NCI-H1694 treated with DMSO at 0.1 percent for 48 hours (cell line): ENCODE data around the gene DOP1B.
"Not testable (repeated sequence)": the region's sequence is repeated elsewhere in the genome, so short reads cannot be mapped to it uniquely, and the experiment has no call there.

Source experiments
- DNase-seq: peaks from one replicate; lab custom pipeline; 2025; lab: John Stamatoyannopoulos, UW

DOP1B gene

DNA sequence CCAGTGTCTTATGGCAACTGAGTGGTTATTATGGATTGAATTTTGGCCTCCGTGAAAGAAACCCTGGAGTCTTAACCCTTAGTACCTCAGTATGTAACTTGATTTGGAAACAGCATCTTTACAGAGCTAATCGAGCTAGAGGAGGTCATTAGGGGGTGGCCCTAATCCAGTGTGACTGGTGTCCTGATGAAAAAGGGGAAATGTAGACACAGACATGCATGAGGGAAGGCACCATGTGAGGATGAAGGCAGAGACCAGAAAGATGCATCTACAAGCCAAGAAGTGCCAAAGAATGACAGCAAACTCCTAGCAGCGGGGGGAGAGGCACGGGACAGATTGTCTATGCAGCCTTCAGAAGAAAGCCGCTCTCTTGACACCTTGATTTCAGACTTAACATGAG is 14.7 kb downstream of the DOP1B start:
- no peak for DNase-seq

DNA sequence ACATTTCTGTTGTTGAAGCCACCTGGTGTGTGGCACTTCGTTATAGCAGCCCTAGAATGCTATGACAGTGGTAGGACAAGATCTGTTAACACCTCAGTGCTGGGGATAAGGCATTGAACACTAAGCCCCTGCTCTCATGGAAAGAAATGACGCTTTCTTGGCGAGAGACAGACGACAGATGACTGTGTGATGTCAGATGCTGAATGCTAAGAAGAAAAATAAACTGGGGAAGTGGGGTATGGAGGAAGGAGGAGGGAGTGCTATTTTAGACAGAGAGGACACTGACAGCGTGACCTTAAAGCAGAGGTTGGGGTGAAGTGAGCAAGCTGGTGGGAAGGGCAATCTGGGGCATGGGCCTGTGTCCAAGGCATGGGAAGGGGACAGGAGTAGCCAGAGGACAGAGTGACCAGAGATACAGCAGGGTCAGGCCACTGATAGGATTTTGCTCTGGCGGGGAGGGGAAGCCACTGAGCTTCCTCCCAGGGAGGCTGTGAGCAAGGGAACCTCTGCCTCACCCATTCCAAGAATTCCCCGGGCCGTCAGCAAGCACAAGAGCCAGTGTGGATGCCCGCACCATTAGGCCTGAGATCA is 15.2 kb downstream of the DOP1B start:
- DNase-seq: no peak

DNA sequence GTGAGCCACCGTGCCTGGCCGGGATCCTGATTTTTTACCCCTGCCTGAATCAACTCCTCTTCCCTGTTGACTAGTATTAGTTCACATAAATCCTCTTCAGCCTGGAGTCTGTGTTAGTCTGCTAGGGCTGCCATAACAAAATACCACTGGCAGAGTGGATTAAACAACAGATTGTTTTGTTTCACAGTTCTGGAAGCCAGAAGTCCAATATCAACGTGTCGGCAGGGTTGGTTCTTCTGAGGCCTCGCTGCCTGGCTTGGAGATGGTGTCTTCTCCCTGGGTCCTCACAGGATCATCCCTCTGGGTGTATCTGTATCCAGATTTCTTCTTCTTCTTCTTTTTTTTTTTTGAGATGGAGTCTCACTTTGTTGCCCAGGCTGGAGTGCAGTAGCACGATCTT is 18.2 kb downstream of the DOP1B start:
- DNase-seq: no peak

DNA sequence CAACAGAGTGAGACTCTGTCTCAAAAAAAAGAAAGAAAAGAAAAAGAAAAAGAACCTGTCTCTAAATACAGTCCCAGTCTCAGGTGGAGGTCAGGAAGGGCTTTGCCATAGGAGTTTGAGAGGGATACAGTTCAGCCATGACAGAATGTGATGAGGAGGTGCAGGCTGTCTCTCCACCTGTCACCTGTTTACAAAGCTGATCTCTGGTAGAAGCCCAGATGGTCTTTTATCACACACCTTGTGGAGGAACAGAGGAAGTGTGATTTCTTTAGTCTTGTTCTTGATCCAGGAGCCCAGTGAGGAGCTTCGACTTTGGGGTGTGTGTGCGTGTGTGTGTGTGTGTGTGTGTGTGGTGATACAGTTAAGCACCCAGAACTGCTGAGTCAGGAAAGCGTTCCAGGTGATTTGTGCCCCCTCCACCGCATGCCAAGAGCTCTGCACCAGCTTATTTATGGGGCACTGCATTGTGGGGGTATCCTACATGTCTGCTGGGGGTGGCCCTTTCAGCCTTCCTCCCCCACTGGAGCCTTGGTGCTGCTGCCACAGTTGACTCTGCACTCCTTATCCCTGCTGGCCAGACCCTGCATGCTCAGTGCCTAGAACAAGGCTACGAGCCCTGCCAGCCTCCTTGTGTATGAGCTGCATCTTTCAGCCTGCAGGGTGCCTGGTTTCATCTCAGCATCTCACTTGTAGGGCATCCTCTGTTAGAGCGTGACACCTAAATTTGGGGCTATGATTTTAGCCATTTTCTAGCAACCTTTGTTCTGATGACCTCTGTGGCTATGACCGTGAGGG is 19.3 kb downstream of the DOP1B start:
- DNase-seq: no peak

DNA sequence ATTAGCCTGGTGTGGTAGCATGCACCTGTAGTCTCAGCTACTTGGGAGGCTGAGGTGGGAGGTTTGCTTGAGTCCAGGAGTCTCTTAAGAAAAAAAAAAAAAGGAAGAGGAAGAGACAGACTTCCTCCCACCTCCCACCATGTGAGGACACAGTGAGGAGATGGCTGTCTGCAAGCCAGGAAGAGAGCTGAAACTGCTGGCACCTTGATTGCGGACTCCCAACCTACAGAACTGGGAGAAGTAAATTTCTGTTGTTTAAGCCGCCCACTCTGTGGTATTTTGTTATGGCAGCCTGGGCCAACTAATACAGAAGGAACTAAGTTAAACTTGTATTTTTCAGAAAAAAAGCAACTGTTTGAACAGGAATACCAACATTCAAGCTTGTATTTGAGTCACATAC is 21.7 kb downstream of the DOP1B start:
- DNase-seq: no peak

DNA sequence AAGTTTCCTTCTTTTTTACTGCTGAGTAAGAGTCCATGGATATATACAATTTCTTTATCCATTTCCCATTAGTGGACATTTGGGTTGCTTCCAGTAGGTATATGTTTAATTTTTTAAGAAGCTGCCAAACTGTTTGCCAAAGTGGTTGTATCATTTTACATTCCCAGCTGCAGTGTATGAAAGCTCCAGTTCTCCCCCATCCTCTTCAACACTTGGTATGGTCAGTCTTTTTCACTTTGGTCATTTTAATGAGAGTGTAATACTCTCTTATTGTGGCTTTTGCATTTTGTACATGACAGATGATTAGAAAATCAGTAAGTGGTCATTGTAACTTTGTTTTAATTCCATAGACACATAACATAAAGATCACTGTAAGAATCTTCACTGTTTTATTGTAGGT is 22.5 kb downstream of the DOP1B start:
- no peak for DNase-seq

DNA sequence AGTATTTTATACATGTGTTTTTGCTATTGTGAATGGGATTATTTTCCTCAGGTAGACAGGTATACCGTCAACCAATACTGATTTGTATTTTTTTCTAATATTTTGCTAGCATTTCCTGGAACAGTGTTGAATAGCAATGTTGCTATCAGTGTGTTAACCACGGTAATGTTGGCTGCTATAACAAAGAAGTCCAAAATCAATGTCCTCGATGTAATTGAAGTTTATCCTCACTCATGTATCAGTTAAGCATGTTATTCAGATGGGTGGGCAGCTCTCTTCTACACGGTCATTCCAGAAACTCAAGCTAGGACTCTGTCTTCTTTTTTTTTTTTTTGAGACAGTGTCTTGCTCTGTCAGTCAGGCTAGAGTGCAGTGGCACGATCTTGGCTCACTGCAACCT is 24.3 kb downstream of the DOP1B start:
- DNase-seq: no peak

DNA sequence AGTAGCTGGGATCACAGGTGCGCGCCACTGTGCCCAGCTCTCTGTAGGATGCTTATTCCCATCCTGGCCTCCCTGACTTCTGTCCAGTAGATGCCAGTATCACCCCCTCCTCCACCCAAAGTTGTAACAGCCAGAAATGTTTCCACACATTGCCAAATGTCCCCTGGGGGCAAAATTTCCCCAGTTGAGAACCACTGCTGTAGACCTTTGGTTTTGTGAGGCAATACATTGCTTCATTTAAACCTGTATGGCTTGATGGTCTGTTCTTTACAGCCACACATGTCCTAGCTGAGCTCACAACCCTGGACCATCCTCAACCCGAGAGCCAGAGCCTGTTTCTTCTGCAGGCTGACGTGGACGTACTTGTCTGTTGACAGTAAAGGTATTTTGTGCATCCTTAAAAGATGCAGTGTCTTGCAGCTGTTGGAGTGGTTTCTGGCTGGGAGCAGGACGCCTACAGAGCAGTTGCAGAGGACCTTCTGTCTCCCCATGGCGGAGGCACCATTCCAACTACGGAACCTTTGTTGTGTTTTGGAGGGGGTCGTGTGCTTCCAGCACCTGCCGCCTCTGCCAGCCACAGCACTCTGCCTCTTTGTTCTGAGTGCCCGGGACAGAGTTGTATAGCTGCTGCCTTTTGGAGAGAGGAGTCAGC is 26.6 kb downstream of the DOP1B start:
- no peak for DNase-seq

DNA sequence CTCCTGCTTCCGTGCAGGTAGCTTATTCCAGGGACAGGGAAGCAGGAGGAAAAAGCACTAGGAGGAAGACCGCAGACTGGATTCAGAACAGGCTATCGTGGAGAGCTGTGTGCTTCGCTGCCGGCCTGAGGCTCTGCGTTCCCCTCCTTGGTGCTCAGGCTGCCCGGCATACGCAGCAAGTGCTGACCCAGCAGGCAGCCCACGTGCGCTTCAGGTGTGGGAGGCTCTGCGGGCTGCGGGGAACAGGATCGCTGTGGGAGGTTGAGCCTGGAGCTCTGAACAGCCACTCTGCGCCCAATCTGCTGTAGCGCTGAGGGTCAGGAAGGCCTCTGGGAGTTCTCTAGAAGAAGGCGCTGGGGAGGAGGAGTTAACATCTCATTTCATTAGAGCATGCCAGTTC is 27.9 kb downstream of the DOP1B start:
- DNase-seq: no peak

DNA sequence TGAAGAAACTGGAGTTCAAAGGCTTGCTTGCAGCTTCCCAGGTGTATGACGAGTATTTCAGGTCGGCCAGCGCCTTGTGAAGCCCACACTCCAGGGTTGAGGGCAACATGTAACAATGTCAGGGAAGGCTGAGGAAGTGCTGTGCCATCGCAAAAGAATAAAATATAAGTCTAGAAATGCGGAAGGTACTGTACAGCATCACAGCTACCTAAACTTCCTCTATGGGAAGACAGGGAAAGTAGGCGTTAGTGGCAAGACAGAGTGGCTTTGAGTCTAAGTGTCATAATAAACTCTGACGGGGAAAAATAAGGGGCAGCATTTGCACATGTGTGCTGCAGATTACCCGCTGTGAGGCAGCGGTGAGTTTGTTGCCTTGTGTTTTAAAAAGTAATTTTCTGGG is 28.9 kb downstream of the DOP1B start:
- DNase-seq: no peak

DNA sequence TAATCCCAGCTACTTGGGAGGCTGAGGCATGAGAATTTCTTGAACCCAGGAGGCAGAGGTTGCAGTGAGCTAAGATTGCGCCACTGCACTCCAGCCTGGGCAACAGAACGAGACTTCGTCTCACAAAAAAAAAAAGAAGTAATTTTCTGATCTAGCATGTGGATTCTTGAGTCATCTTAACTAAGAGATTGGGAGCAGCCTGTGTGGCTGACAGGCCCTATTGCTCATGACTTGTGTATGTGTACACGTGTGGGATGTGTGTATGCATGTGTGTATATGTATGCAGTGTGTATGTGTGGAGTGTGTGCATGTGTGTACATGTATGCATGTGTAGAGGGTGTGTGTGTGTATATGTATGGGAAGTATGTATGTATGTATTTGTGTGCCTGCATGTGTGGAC is 29.5 kb downstream of the DOP1B start:
- DNase-seq: no peak

DNA sequence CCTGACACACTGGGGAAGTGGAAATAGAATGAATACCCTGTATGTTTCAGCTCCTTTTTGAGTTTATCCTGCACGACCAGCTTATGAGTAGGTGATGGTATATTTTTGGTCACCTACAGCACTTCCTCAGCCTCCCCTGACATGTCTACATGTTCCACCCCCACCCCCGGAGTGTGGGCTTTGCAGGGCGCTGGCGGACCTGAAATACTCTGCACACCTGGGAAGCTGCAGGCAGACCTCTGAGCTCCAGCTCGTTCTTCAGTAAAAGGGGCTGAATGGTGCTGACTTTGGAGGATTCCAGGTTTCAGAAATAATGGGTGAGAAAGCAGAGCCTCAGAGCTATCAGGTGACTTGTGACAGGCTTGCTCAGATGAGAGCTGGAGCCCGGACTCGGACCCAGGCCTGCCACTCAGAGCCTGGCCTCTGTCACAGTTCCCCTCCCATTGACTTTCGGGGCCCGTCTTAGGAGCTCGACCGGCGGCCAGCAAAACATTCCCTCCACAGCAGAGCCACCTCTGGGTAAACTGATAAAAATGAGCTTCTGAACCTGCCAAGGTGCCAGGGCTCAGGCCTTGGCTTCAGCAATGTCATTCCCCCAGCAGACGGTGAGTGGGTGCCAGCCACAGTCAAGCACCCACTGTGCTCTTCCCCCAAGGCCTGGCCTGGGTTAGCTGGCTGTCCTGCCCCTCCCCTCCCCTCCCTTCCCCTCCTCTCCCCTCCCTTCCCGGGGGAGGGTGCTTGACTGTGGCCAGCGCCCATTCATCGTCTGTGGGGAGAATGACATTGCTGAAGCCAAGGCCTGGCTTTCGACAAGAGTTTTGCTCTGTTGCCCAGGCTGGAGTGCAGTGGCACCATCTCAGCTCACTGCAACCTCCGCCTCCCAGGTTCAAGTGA is 30.1 kb downstream of the DOP1B start:
- DNase-seq: no peak

DNA sequence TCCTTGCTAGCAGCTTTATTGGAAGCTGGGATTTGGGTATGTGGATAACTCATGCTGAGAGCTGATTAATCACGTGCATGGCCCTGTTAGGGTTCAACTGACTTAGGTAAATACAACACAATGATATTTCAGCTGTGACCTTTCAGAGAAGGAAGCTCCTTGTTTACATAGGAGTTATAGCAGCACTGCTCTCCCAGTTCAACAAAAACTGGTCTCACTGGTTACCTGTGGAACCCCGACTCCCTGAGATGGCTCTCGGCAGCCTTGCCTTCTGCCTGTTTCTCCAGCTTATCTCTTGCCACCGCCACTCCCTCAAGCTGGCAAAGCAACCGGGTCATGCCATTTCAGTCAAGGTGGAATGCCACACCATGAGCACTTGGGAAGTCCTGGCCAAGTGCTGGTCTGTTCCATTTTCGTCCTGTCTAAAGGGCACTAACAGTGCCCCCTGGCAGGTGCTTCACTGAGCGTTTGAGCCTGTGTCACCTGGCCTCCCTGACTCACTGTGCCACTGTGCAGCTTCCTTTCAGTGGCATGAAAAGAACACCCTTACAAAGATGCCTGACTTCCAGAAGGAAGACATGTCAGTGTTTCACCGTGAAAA is 31.6 kb downstream of the DOP1B start:
- no peak for DNase-seq

DNA sequence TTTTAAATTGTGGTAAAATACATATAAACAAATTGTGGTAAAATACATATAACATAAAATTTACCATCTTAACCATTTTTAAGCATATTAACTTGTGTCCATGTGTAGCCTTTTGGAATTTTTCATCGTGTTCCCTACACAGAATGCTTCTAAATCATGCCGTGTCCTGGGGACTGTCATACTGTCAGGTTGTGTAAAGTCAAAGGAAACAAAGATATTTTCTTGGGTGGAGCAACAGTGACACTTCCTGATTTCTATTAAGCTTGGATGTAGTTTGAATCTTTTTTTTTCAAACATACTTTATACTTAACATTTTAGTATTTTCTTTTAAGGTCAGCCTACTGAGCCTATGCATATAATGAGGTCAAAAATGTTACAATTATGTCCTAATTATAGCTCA is 32.3 kb downstream of the DOP1B start:
- DNase-seq: no peak

DNA sequence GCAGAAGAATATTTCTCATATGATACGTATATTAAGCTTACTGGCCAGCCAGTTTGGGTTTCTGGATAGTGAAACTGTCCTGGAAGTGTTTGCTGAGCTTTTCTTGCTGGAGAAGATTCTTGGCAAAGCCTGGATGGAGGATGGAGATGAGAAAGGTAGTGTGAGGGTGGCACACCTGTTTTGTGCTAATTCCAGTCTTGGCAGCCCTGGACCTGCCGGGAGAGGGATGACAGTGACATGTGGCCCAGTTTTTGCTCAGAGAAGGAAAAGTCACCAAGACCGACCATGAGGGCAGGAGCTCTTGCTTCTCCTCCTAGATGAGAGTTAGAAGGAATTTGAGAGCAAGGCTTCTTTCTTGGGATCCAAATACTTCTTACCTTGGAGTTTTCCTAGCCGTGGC is 34.1 kb downstream of the DOP1B start:
- no peak for DNase-seq

DNA sequence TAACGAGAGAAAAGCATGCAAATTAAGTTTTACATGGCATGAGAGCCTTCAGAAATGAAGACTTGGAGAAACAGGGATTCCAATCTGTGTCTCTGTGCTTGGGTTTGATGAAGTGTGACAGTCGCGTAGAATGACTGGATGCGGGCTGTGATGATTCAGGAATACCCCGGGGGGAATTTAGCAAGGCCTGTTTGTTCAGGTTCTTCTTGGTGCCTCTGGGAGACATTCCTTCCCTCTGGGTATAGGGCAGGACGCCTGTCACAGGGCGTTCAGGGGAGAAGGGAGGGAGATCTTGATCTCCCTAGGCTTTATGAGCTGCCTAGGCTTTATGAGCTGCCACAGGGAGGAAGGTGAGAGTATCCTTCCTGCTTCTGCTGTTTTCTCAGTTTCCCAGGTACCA is 36.6 kb downstream of the DOP1B start:
- DNase-seq: no peak

DNA sequence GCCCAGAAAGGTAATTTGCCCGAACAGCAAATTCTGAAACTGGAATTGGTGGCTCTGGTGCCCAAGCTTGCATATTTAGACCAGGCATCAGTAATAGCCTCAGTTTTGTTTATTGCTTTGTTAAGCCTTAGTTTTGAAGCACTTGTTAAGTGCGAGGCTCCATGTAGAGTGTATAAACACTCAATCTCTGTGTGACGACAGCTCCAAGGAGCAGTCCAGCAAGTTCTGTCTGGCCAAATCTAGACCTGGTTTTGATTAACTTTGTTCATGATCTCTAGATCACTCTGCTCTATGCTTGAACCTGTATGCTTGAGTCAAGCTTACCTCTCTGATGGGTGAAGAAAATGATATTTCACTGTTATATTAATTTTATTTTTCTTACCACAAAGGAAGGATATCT is 37.4 kb downstream of the DOP1B start:
- DNase-seq: no peak

DNA sequence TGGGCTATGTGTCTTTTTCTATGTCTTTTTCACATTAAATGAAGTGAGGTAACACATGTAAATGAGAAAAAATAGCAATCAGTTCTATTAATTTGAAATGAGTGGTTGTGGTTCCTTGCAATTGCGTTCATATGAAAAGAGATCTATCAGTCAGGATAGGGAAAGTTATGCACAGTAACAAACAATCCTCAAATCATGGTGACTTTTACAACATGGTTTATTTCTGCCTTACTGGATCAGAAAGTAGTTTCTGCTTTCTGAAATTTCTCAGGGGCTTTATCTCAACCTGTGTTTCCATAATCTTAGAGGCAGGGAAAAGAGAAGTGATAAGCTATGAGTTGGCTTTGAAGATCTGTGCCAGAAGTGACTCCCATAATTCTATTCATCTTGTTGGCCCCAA is 39.0 kb downstream of the DOP1B start:
- no peak for DNase-seq

DNA sequence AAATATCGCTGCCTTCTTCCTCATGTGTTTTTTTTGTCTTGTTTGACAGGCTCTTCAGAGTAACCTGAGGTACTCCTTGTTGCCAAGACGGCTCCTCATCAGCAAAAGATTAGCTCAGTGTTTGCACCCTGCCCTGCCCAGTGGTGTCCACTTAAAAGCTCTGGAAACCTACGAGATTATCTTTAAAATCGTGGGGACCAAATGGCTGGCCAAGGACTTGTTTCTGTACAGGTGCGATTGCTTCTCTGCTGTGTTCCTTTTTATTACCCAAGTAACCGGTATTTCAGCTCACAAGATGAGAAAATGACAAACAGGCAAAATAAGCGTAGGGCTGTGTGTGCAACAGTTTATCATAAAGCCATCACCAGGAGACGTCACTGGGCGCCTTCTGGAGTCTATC is 42.4 kb downstream of the DOP1B start:
- no peak for DNase-seq

DNA sequence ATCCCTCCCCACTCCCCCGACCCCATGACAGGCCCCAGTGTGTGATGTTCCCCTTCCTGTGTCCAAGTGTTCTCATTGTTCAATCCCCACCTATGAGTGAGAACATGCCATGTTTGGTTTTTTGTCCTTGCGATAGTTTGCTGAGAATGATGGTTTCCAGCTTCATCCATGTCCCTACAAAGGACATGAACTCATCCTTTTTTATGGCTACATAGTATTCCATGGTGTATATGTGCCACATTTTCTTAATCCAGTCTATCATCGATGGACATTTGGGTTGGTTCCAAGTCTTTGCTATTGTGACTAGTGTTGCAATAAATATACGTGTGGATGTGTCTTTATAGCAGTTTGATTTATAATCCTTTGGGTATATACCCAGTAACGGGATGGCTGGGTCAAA is 43.0 kb downstream of the DOP1B start:
- not testable (repeated sequence) for DNase-seq

DNA sequence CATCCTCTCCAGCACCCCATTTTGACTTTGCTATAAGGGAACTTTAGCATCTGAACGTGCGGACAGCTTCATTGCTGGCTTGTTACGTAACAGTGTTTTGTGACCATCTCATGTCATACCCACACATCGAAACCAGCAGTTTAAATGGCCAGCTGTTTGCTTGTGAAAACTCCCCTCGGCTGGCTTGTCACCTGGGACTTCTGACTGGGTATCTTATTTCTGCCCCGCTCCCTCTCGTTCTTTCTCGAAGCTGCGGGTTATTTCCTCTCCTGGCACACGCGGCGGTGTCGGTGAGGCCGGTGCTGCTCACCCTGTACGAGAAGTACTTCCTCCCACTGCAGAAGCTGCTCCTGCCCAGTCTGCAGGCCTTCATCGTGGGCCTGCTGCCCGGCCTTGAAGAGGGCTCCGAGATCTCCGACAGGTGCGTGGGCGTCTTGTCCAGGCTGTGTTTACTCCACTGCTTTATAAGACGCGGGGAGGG is 43.5 kb downstream of the DOP1B start:
- no peak for DNase-seq
